Stimulated activated naive B cell treated with anti-CD40 and anti-IgM and Interleukin-4, amounts not matched to agents 10 μg/mL and 1 μg/mL and 100 μg/mL, for 72 hours (primary cell): ENCODE data around the gene SRGAP2B.
"Not testable (repeated sequence)": the region's sequence is repeated elsewhere in the genome, so short reads cannot be mapped to it uniquely, and the experiment has no call there.

Experiments
- ATAC-seq, 2 donors: fragments of 150-1000 bp; cut with Tn5 transposase; replicated peaks; 2 replicates each; pipeline ENCODE4 v1.10.0; 2021; ENCODE audit warnings: moderate library complexity in 1 of 2
- DNase-seq: peaks from one replicate; pipeline ENCODE4 v3.0.0; 2021
- H3K27ac Mint-ChIP-seq: one replicate; pipeline ENCODE4 v1.8.0; 2022; ENCODE audit warnings: mild to moderate bottlenecking, mixed read lengths
- H3K27me3 Mint-ChIP-seq, 2 donors: one replicate each; pipeline ENCODE4 v1.8.0; 2022; ENCODE audit warnings: mixed read lengths in 2 of 2
- H3K36me3 Mint-ChIP-seq, 2 donors: one replicate each; pipeline ENCODE4 v1.8.0; 2022; ENCODE audit warnings: mixed read lengths in 2 of 2, mild to moderate bottlenecking in 1 of 2
- H3K4me1 Mint-ChIP-seq, 2 donors: one replicate each; pipeline ENCODE4 v1.8.0; 2022; ENCODE audit warnings: mixed read lengths in 2 of 2, mild to moderate bottlenecking in 1 of 2
- H3K4me3 Mint-ChIP-seq, 2 donors: one replicate each; pipeline ENCODE4 v1.8.0; 2022; ENCODE audit warnings: mild to moderate bottlenecking in 2 of 2, mixed read lengths in 2 of 2, moderate library complexity in 1 of 2
- H3K9me3 Mint-ChIP-seq, 2 donors: one replicate each; pipeline ENCODE4 v1.8.0; 2022; ENCODE audit warnings: mixed read lengths in 2 of 2, mild to moderate bottlenecking in 1 of 2

Gene SRGAP2B

DNA sequence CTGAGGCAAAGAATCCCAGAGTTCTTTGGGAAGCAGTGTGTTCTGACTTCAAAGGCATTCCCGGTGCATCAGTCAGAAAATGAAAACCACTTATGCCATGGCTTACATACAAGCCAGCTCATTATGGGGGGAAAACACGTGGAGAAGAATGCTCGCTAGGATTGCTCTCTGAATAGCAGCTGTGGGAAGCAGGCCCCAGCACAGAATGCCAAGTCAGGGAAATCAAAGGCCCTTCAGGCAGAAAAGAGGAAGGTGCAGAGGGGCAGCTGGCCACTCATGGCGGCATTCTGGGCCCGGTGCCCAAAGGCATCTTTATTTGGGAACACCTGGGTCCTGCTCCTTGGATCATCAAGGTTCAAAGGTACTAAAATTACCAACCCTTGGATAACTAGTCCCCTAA lies 184.4 kb downstream of the SRGAP2B start:
- H3K9me3 Mint-ChIP-seq, H3K27ac Mint-ChIP-seq, H3K36me3 Mint-ChIP-seq, H3K4me3 Mint-ChIP-seq, ATAC-seq, H3K4me1 Mint-ChIP-seq, DNase-seq, H3K27me3 Mint-ChIP-seq: not testable (repeated sequence)

DNA sequence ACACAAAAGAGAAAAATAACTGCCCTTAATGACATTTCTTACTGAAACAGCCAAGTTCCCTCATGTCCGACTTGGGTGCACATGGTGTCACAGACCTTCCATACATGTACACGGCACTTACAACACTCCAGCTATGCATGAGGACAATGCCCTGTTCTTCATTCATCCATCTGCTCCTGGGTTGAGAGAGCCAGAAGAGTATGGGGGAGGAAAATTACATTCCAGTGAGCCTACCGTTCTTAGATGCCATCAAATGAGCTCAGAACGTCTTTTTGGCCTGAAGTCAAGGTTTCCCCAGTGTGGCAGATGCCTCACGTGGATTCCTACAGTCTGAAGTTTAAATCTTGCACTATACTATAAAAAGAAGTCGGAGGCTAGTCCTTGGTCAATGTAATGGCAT lies 194.3 kb downstream of the SRGAP2B start:
- H3K4me1 Mint-ChIP-seq, DNase-seq, H3K9me3 Mint-ChIP-seq, H3K36me3 Mint-ChIP-seq, H3K27me3 Mint-ChIP-seq, H3K4me3 Mint-ChIP-seq, ATAC-seq, H3K27ac Mint-ChIP-seq: not testable (repeated sequence)

DNA sequence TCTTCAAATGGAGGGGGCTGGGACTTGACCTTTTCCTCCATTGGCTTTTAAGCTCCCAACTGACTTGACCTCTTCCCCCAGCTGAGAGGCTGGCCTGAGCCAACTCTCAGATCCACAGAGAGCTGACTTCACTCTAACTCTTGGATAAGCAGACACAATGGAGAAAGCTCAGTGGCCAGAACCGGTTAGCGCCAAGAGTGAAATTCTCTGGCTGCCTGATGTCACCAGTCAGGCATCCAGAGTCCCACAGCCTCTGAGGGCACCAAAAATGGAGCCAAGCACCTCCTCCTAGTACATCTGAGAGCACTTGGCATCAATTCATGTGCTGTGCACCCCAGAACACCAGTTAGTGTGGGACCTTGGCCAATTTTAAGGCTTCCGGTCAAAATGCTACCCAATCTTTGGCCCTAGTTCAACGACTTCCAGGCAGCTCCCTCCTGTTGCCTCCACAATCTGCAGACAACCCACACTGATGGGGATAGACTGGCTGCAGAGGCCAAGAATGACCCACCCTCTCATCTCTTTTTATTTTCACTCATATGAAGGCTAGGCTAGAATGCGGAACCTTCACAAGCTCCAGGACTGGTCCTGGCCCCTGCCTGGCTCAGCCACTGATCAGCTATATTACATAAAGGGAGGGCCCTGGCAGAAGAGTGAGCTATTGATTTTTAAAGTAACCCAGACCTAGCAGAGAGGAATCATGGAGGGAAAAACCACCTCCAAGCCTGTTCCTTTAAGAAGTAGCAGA lies 200.5 kb downstream of the SRGAP2B start:
- H3K27ac Mint-ChIP-seq, H3K4me1 Mint-ChIP-seq, ATAC-seq, H3K36me3 Mint-ChIP-seq, H3K9me3 Mint-ChIP-seq, H3K4me3 Mint-ChIP-seq, H3K27me3 Mint-ChIP-seq, DNase-seq: not testable (repeated sequence)

DNA sequence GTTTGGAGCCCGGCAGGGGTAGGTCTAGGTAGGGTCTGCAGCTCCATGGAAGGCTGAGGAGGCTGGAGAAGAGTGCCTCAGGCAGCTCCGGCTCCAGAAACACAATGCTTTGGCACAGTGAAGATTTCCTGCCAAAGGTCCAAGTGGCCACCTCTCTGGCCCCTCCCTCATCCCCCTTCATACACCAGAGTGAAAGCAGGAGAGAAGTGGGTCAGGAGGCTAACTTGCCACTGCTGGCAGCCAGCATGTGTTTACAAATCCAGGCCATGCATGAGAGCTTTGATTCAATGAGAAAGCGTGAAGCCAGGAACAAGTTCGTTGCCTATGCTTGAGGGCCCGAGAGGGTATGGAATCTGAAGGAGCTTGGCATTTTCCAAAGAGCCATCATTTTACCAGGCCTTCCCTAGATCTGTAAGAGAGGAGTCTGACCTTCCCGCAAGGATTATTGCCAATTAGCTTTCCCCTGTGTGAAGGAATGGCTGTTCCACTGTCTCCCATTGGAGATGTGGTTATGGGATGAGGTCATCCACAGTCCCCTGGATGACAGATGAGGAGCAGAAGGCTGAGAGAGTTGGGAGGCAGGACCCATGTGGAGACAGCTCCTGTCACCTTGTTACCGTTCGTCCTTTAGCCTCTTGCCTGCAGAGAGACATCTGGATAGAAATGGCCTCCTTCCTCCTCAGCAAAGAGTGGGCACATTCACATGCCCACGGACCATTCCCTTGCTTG lies 201.3 kb downstream of the SRGAP2B start:
- not testable (repeated sequence) for ATAC-seq, H3K27ac Mint-ChIP-seq, H3K4me1 Mint-ChIP-seq, H3K9me3 Mint-ChIP-seq, H3K27me3 Mint-ChIP-seq, H3K4me3 Mint-ChIP-seq, DNase-seq, H3K36me3 Mint-ChIP-seq

DNA sequence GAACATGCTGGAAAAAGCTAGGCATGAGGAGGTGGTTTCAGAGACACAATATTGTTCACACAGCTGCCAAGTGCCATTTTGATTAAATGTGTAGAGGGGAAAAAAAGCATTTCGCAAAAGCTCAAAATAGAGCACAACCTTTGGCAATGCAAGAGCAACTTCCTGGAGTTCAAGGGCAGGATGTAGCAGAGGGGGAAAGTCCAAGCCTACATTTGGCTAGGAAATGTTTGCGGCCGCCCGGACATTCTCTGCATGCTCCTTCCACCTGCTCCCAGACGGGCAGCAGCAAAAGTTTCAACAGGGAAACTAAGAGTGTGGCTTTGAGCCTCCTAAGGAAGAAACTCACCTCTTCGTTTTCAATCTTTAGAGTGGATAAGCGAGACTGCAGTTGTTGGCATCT lies 202.1 kb downstream of the SRGAP2B start:
- not testable (repeated sequence) for H3K4me1 Mint-ChIP-seq, H3K27me3 Mint-ChIP-seq, ATAC-seq, H3K36me3 Mint-ChIP-seq, H3K4me3 Mint-ChIP-seq, DNase-seq, H3K9me3 Mint-ChIP-seq, H3K27ac Mint-ChIP-seq

DNA sequence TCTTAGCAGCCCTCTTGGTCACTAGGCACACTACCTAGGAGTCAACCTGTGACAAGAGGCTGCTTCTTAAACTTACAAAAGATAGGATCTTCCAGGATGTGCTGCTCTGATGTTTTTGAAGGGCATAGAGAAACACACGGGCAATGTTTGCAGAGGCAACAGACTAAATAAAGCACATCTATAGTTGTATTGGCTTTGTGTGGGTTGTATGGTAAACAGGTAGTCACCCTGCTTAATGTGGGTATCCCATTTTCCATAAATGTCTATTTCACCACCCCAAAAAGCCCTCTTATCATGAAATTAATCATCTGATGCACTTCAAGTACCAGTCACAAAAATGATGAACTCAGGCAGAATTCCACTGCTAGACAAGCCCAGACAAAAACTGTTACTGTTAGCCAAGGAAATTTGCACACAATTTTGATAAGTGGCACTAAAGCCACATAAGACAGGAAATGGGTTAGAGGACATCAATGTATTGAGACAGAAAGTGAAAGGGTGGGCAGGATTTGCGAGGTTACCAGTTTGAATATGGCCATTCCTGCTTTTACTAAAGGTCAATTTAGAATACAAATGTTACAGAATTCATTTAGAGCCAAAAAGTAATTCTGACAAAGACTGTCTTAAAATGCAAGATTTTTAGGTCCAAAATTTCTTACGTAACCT lies 205.5 kb downstream of the SRGAP2B start:
- not testable (repeated sequence) for H3K27ac Mint-ChIP-seq, H3K27me3 Mint-ChIP-seq, H3K4me1 Mint-ChIP-seq, H3K36me3 Mint-ChIP-seq, H3K4me3 Mint-ChIP-seq, DNase-seq, H3K9me3 Mint-ChIP-seq, ATAC-seq

DNA sequence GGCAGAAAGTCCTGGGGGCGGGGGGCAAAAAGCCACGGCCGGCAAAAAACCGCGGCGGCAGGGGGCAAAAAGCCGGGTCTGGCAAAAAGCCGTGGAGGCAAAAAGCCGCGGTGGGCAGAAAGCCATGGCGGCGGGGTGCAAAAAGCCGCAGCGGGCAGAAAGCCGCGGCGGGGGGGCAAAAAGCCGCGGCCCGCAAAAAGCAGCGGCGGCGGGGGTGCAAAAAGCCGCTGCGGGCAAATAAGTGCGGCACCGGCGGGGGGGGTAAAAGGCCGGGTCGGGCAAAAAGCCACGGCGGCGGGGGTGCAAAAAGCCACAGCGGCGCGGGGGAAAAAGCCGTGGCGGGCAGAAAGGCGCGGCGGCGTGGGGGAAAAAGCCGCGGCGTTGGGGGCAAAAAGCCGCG lies 212.1 kb downstream of the SRGAP2B start:
- H3K27me3 Mint-ChIP-seq, ATAC-seq: not testable (repeated sequence)
- peak overlapping the region; percentile 67 to 70 for H3K4me3 Mint-ChIP-seq

DNA sequence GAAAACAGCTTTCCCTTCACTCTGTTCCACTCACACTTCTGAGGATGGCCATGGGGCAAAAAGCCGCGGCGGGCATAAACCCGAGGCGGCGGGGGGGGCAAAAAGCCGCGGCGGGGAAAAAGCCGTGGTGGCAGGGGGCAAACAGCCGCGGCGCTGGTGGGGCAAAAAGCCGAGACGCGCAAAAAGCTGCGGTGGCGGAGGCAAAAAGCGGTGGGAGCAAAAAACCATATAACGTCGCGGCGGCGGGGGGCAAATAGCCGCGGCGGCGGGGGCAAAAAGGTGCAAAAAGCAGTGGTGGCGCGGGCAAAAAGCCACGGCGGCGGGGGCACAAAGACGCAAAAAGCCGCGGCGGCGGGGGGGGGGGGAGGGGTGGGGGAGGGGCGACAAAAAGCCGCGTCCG lies 212.8 kb downstream of the SRGAP2B start:
- not testable (repeated sequence) for H3K4me1 Mint-ChIP-seq, DNase-seq, H3K27ac Mint-ChIP-seq, H3K9me3 Mint-ChIP-seq, ATAC-seq, H3K36me3 Mint-ChIP-seq, H3K27me3 Mint-ChIP-seq
- peak overlapping the region in 1 of 2 donors; percentile 43 for H3K4me3 Mint-ChIP-seq

More for the DNA sequence above, 212.1 kb downstream of the SRGAP2B start:
- H3K4me1 Mint-ChIP-seq, H3K36me3 Mint-ChIP-seq, H3K9me3 Mint-ChIP-seq, H3K27ac Mint-ChIP-seq: not testable (repeated sequence)
- peak; percentile 1 for DNase-seq

DNA sequence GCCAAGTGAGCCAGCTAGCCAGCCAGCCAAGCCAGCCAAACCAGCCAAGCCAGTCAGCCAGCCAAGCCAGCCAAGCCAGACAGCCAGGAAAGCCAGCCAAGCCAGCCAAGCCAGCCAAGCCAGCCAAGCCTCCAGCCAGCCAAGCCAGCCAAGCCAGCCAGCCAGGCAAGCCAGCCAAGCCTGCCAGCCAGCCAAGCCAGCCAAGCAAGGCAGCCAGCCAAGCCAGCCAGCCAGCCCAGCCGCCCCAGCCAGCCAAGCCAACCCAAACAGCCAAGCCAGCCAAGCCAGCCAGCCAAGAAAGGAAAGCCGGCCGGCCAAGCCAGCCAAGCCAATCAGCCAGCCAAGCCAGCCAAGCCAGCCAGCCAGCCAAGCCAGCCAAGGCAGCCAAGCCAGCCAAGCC lies 236.5 kb downstream of the SRGAP2B start:
- H3K27ac Mint-ChIP-seq, H3K4me3 Mint-ChIP-seq, H3K9me3 Mint-ChIP-seq, H3K27me3 Mint-ChIP-seq, H3K4me1 Mint-ChIP-seq, H3K36me3 Mint-ChIP-seq, DNase-seq, ATAC-seq: not testable (repeated sequence)
